Measurements from ENCODE around the gene CLIP1.

- TF ChIP-seq CTCF (IDR thresholded peaks at IDR 0.05) (no peak), POLR2A (IDR thresholded peaks at IDR 0.05) (no peak), EP300 (IDR thresholded peaks at IDR 0.05) (no peak)
Measured at GRCh38 chr12:122421187-122421820, 1.2 kb downstream of the CLIP1 start.

Measured in ovary (tissue), 3 donors.